IMR-90 (cell line): ENCODE data around the gene HNRNPD. TPM values are rescaled to one million over a fixed set of nuclear protein-coding genes. Genes with fewer than 3 reads are reported as not detected.

Experiments
- ATAC-seq: fragments of 200-7000 bp; cut with Tn5 transposase; 2 replicates; pipeline ENCODE4 v1.9.1; 2020; ENCODE audit warnings: low read depth, mild to moderate bottlenecking, moderate library complexity
- BruUV-seq: library from RNA; stranded (reverse); fragments of 400-500 nt; replicated peaks from 2 replicates; lab custom pipeline; 2021; lab: Mats Ljungman, UMichigan
- CTCF ChIA-PET: fragments of 300-600 bp; formaldehyde crosslinking; extraction: SDS; loops from one replicate; lab custom pipeline; 2021; ENCODE audit warnings: antibody characterized with exemption; lab: Yijun Ruan, JAX
- POLR2A ChIA-PET: fragments of 300-600 bp; sonication (Branson Sonifier 250); formaldehyde crosslinking; loops from one replicate; lab custom pipeline; 2022; ENCODE audit warnings: antibody characterized with exemption; ENCODE audit not compliant: unreplicated experiment; lab: Charles Lee
- DNase-seq: peaks from one replicate; pipeline ENCODE4 v3.0.0; 2013
- H2AFZ ChIP-seq: replicated peaks from 2 replicates; pipeline ENCODE3; 2013; ENCODE audit warnings: low read length, mild to moderate bottlenecking; ENCODE audit not compliant: poor library complexity
- H2AK5ac ChIP-seq: 2 replicates; pipeline ENCODE4 v1.6.1; 2013; ENCODE audit warnings: low read depth, low read length, inconsistent platforms
- H2AK9ac ChIP-seq: replicated peaks from 2 replicates; pipeline ENCODE3; 2013; ENCODE audit warnings: mild to moderate bottlenecking, low read depth, low read length, moderate library complexity; ENCODE audit not compliant: poor library complexity
- H2BK120ac ChIP-seq: 2 replicates; pipeline ENCODE4 v1.6.1; 2013; ENCODE audit warnings: low read depth, low read length, inconsistent platforms
- H2BK15ac ChIP-seq: 3 replicates; pipeline ENCODE4 v1.6.1; 2013; ENCODE audit warnings: low read depth, low read length, inconsistent platforms
- H2BK20ac ChIP-seq: 2 replicates; pipeline ENCODE4 v1.6.1; 2013; ENCODE audit warnings: low read depth, mild to moderate bottlenecking, inconsistent platforms, low read length, moderate library complexity
- H2BK5ac ChIP-seq: 2 replicates; pipeline ENCODE4 v1.6.1; 2013; ENCODE audit warnings: mild to moderate bottlenecking, low read depth, low read length, inconsistent platforms; ENCODE audit not compliant: poor library complexity, severe bottlenecking
- H3K14ac ChIP-seq: replicated peaks from 2 replicates; pipeline ENCODE4 v1.6.1; 2013; ENCODE audit warnings: low read depth, low read length, inconsistent platforms
- H3K18ac ChIP-seq: 2 replicates; pipeline ENCODE4 v1.6.1; 2013; ENCODE audit warnings: low read depth, low read length, control low read depth
- H3K23ac ChIP-seq: 2 replicates; pipeline ENCODE4 v1.6.1; 2013; ENCODE audit warnings: low read depth, low read length, inconsistent platforms
- H3K27ac ChIP-seq: 2 replicates; pipeline ENCODE4 v1.5.1; 2013; ENCODE audit warnings: mild to moderate bottlenecking, control low read depth, low read length; ENCODE audit not compliant: insufficient read depth
- H3K27me3 ChIP-seq: 2 replicates; pipeline ENCODE4 v1.6.1; 2013; ENCODE audit warnings: low read length; ENCODE audit not compliant: control insufficient read depth, insufficient read depth
- H3K36me3 ChIP-seq: 2 replicates; pipeline ENCODE4 v1.6.1; 2013; ENCODE audit warnings: low read length, mixed read lengths; ENCODE audit not compliant: control insufficient read depth, insufficient read depth
- H3K4ac ChIP-seq: 2 replicates; pipeline ENCODE4 v1.6.1; 2013; ENCODE audit warnings: low read depth, low read length, inconsistent platforms
- H3K4me1 ChIP-seq: 2 replicates; pipeline ENCODE4 v1.6.1; 2013; ENCODE audit warnings: low read length, mixed read lengths; ENCODE audit not compliant: control insufficient read depth, insufficient read depth
- H3K4me2 ChIP-seq: 2 replicates; pipeline ENCODE4 v1.6.1; 2013; ENCODE audit warnings: low read depth, mild to moderate bottlenecking, control low read depth, low read length, moderate library complexity
- H3K4me3 ChIP-seq: 2 replicates; pipeline ENCODE4 v1.5.1; 2013; ENCODE audit warnings: low read depth, mild to moderate bottlenecking, control low read depth, low read length, moderate library complexity; ENCODE audit not compliant: insufficient read depth
- H3K56ac ChIP-seq: 2 replicates; pipeline ENCODE4 v1.6.1; 2013; ENCODE audit warnings: low read length, inconsistent platforms; ENCODE audit not compliant: insufficient read depth; ENCODE audit errors: extremely low read depth
- H3K79me1 ChIP-seq, 2 experiments: 2 replicates each; pipeline ENCODE4 v1.6.1; 2013; ENCODE audit warnings: low read length in 2 of 2, inconsistent platforms in 1 of 2, low read depth in 1 of 2
- H3K9ac ChIP-seq: 2 replicates; pipeline ENCODE4 v1.6.1; 2013; ENCODE audit warnings: low read depth, low read length, control low read depth
- H3K9me1 ChIP-seq: 2 replicates; pipeline ENCODE4 v1.6.1; 2013; ENCODE audit warnings: low read length, inconsistent platforms; ENCODE audit not compliant: insufficient read depth
- H3K9me3 ChIP-seq: 2 replicates; pipeline ENCODE4 v1.6.1; 2013; ENCODE audit warnings: low read length; ENCODE audit not compliant: control insufficient read depth, insufficient read depth
- H4K20me1 ChIP-seq: 2 replicates; pipeline ENCODE4 v1.6.1; 2013; ENCODE audit warnings: low read length, inconsistent platforms; ENCODE audit not compliant: insufficient read depth
- H4K5ac ChIP-seq: 2 replicates; pipeline ENCODE4 v1.6.1; 2013; ENCODE audit warnings: mild to moderate bottlenecking, low read depth, low read length, control low read depth
- H4K8ac ChIP-seq, 2 experiments: 2 replicates each; pipeline ENCODE4 v1.6.1; 2013; ENCODE audit warnings: low read depth in 2 of 2, low read length in 2 of 2, control low read depth in 1 of 2, inconsistent platforms in 1 of 2
- H4K91ac ChIP-seq: 2 replicates; pipeline ENCODE4 v1.6.1; 2013; ENCODE audit warnings: low read depth, low read length, inconsistent platforms; ENCODE audit not compliant: insufficient read depth
- BHLHE40 ChIP-seq: fragments of 150-350 bp; IDR thresholded peaks from 2 replicates; pipeline ENCODE4 v1.6.1; 2016; ENCODE audit warnings: mild to moderate bottlenecking, low read depth, low read length
- CEBPB ChIP-seq: IDR thresholded peaks from 2 replicates; pipeline ENCODE4 v1.6.1; 2012; ENCODE audit warnings: low read depth, low read length, improper control_type of control experiment
- CHD1 ChIP-seq: IDR thresholded peaks from 2 replicates; pipeline ENCODE4 v1.6.1; 2012; ENCODE audit warnings: low read depth, low read length, improper control_type of control experiment
- MAFK ChIP-seq: IDR thresholded peaks from 2 replicates; pipeline ENCODE4 v1.6.1; 2012; ENCODE audit warnings: low read depth, low read length, improper control_type of control experiment
- MAZ ChIP-seq: IDR thresholded peaks from 2 replicates; pipeline ENCODE4 v1.6.1; 2012; ENCODE audit warnings: low read depth, mild to moderate bottlenecking, low read length, improper control_type of control experiment, moderate library complexity, borderline replicate concordance
- NFE2L2 ChIP-seq: fragments of 150-350 bp; IDR thresholded peaks from 2 replicates; pipeline ENCODE4 v1.6.1; 2016; ENCODE audit warnings: low read depth, mild to moderate bottlenecking, low read length
- RAD21 ChIP-seq: IDR thresholded peaks from 2 replicates; pipeline ENCODE4 v1.6.1; 2012; ENCODE audit warnings: low read length, improper control_type of control experiment
- RCOR1 ChIP-seq: IDR thresholded peaks from 2 replicates; pipeline ENCODE4 v1.6.1; 2012; ENCODE audit warnings: mild to moderate bottlenecking, low read length, improper control_type of control experiment; ENCODE audit not compliant: insufficient replicate concordance
- RFX5 ChIP-seq: IDR thresholded peaks from 2 replicates; pipeline ENCODE4 v1.8.0; 2012; ENCODE audit warnings: low read depth, mild to moderate bottlenecking, low read length, moderate library complexity
- WGBS, 2 experiments: methylation state at CpG; one replicate each; pipeline versions ENCODE4 v1.1.5 to v1.1.7; 2013; ENCODE audit warnings: missing lambda C conversion rate in 2 of 2; ENCODE audit not compliant: insufficient read length in 1 of 2; ENCODE audit errors: extremely low coverage in 2 of 2; 5-methylcytosine and 5-hydroxymethylcytosine counted together
- dilution Hi-C: fragments of 300-500 bp; cut with HindIII; formaldehyde crosslinking; loops from one replicate; pipeline ENCODE4 v1.14.3; 2018; ENCODE audit warnings: low sequenced_read_pairs; ENCODE audit not compliant: unreplicated experiment
- in situ Hi-C: fragments of 300-500 bp; cut with MboI; formaldehyde crosslinking; loops from 3 replicates; pipeline ENCODE4 v1.14.3; 2019; ENCODE audit warnings: low sequenced_read_pairs, inconsistent platforms, mixed read lengths
- intact Hi-C: fragments of 100-400 bp; cut with micrococcal nuclease; formaldehyde crosslinking; loops from 2 replicates; pipeline ENCODE4 v1.10.0; 2022
- polyA plus RNA-seq, 3 experiments: library from polyadenylated mRNA; depleted of rRNA; stranded (reverse); fragments of >200 nt; gene quantifications; 2 replicates each; pipeline ENCODE4 v1.2.3, GENCODE V29; 2012; ENCODE audit warnings: low replicate concordance in 1 of 3
- total RNA-seq: library from RNA; depleted of rRNA; stranded (reverse); fragments of >200 nt; gene quantifications from 2 replicates; pipeline ENCODE4 v1.2.3, GENCODE V29; 2012

The HNRNPD gene
- total and polyA plus RNA-seq, 2 of the 4 experiments (the other 2 are of a cell fraction), result 9.7 to 142 TPM

DNA sequence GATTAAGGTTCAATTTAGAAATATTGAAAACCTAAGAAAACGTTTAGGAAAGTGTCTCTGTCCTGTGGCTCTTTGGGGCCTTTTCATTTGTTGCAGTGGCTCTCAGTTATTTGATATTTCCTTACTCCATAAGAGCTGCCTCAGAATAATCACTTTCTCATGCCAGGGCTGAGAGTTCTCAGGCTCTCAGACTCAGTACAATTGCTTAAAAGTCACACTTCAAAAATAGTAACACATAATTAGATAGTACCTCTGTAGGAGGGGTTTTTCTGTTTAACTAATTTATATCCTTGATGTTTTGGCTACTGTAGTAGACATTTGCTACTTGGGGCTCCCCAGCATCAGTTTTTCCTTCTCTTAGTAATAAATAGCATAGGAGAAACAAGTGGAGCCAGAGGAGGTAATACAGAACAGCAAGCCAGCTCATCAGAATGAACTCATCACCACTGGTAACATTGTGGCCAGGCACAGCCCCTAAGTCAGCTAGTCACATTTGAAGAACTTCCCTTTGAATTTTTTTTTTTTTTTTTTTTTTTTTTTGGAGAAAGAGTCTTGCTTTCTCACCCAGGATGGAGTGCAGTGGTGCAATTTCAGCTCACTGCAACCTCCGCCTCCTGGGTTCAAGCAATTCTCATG, 8.0 kb upstream of the HNRNPD start:
- no TSS peak for BruUV-seq
- WGBS, 2 experiments, result no CpG with 5 or more reads among the region's 2 CpGs

More for the DNA sequence above, 8.0 kb upstream of the HNRNPD start:
- H3K9me1 ChIP-seq, result peaks cover 3% of the 10 kb centered on the region; the same call in 1 of the 2 replicates
- H2BK20ac ChIP-seq, result no peak overlapping the region
- H3K36me3 ChIP-seq, result peaks cover 4% of the 10 kb centered on the region; the same call in 1 of the 2 replicates
- TF ChIP-seq CEBPB (no peak), BHLHE40 (no peak), CHD1 (no peak), NFE2L2 (no peak), MAFK (no peak), MAZ (no peak), RCOR1 (no peak), RAD21 (no peak), RFX5 (no peak)
- POLR2A ChIA-PET, result no interaction called here
- no peak overlapping the region for H2BK120ac ChIP-seq
- H3K27ac ChIP-seq, result no peak overlapping the region
- no peak overlapping the region for H3K18ac ChIP-seq
- CTCF ChIA-PET, result interaction anchor here (0.6 kb wide), 1 partner anchor 1068 kb away, joined by 4 read pairs; no protein-coding TSS in a partner anchor
- H2BK15ac ChIP-seq, result no peak overlapping the region
- H3K4me1 ChIP-seq, result no peaks in the 10 kb centered on the region
- no peaks in the 10 kb centered on the region for H3K9me3 ChIP-seq
- in situ Hi-C loops (loop anchor here (5.0 kb wide), 1 partner anchor 36 kb away; no protein-coding TSS in a partner anchor), dilution Hi-C loops (no loop called here), intact Hi-C loops (no loop called here)
- no peak overlapping the region for H2AK5ac ChIP-seq
- peak; percentile 48 for DNase-seq
- H2AFZ ChIP-seq, result no peak overlapping the region
- no peak overlapping the region for H3K9ac ChIP-seq
- no peak overlapping the region for H2AK9ac ChIP-seq
- H4K8ac ChIP-seq, result no peak overlapping the region
- H4K20me1 ChIP-seq, result no peaks in the 10 kb centered on the region; the same call in 1 of the 2 replicates
- no peak overlapping the region for H4K5ac ChIP-seq
- no peak overlapping the region for H3K14ac ChIP-seq
- peaks cover 14 to 39% of the 10 kb centered on the region in 2 experiments for H3K79me1 ChIP-seq
- H3K4me3 ChIP-seq, result no peak overlapping the region
- H3K27me3 ChIP-seq, result no peaks in the 10 kb centered on the region
- no peak for ATAC-seq
- H2BK5ac ChIP-seq, result no peak overlapping the region
- H3K56ac ChIP-seq, result no peak overlapping the region
- H3K4me2 ChIP-seq, result no peak overlapping the region
- no peak overlapping the region for H3K23ac ChIP-seq
- H3K4ac ChIP-seq, result no peak overlapping the region
- H4K91ac ChIP-seq, result no peak overlapping the region
